OCI-LY1 (cell line): ENCODE data around the gene TLE7.
A peak's percentile ranks its signal among the peaks of the same experiment; 100 is the strongest.

ENCODE experiments used
- H2AFZ ChIP-seq: fragments of 200-600 bp; sonication (generic), shearing (Covaris generic); 2 replicates; pipeline ENCODE4 v1.6.0; 2014; ENCODE audit warnings: antibody characterized with exemption, mild to moderate bottlenecking, low read length
- H3F3A ChIP-seq: fragments of 200-600 bp; sonication (generic), shearing (Covaris generic); 2 replicates; pipeline ENCODE4 v1.6.0; 2014; ENCODE audit warnings: mild to moderate bottlenecking, antibody characterized with exemption, low read length, moderate library complexity; ENCODE audit not compliant: insufficient read depth
- H3K27ac ChIP-seq: fragments of 200-600 bp; sonication (generic); 2 replicates; pipeline ENCODE4 v1.5.1; 2014; ENCODE audit warnings: low read length, mixed run types, mild to moderate bottlenecking, low read depth; ENCODE audit not compliant: poor library complexity, severe bottlenecking
- H3K27me3 ChIP-seq: fragments of 200-600 bp; sonication (generic); 2 replicates; pipeline ENCODE4 v1.6.0; 2014; ENCODE audit warnings: antibody characterized with exemption, mild to moderate bottlenecking, low read length, moderate library complexity; ENCODE audit not compliant: insufficient read depth
- H3K36me3 ChIP-seq: fragments of 200-600 bp; sonication (generic); 2 replicates; pipeline ENCODE4 v1.6.1; 2014; ENCODE audit warnings: mild to moderate bottlenecking, antibody characterized with exemption, low read length, moderate library complexity, mixed read lengths; ENCODE audit not compliant: insufficient read depth
- H3K4me1 ChIP-seq: fragments of 200-600 bp; sonication (generic); 2 replicates; pipeline ENCODE4 v1.5.1; 2014; ENCODE audit warnings: mild to moderate bottlenecking, low read length, moderate library complexity; ENCODE audit not compliant: insufficient read depth, severe bottlenecking
- H3K4me2 ChIP-seq: fragments of 200-600 bp; sonication (generic), shearing (Covaris generic); 2 replicates; pipeline ENCODE4 v1.6.1; 2014; ENCODE audit warnings: low read length
- H3K4me3 ChIP-seq: fragments of 200-600 bp; sonication (generic); 2 replicates; pipeline ENCODE4 v1.5.1; 2014; ENCODE audit warnings: low read length, low read depth, mild to moderate bottlenecking, mixed read lengths; ENCODE audit not compliant: poor library complexity, severe bottlenecking
- H3K79me2 ChIP-seq: fragments of 200-600 bp; shearing (Covaris generic); 2 replicates; pipeline ENCODE4 v1.6.1; 2016; ENCODE audit warnings: mixed run types, low read length, mixed read lengths; ENCODE audit not compliant: insufficient read depth
- H3K9ac ChIP-seq: fragments of 200-600 bp; sonication (generic), shearing (Covaris generic); 2 replicates; pipeline ENCODE4 v1.6.1; 2014; ENCODE audit warnings: mild to moderate bottlenecking, low read length, mixed read lengths
- H3K9me2 ChIP-seq: fragments of 200-600 bp; sonication (generic), shearing (Covaris generic); 2 replicates; pipeline ENCODE4 v1.6.1; 2014; ENCODE audit warnings: low read depth, mild to moderate bottlenecking, low read length, mixed read lengths
- H3K9me3 ChIP-seq: fragments of 200-600 bp; shearing (Covaris generic); 2 replicates; pipeline ENCODE4 v1.6.1; 2014; ENCODE audit warnings: low read length, mixed read lengths
- H4K20me1 ChIP-seq: fragments of 200-600 bp; sonication (generic), shearing (Covaris generic); 2 replicates; pipeline ENCODE4 v1.6.0; 2016; ENCODE audit warnings: mild to moderate bottlenecking, low read length; ENCODE audit not compliant: insufficient read depth
- CTCF ChIP-seq: fragments of 200-600 bp; sonication (generic), shearing (Covaris generic); IDR thresholded peaks from 2 replicates; pipeline ENCODE4 v1.5.1; 2017; ENCODE audit warnings: mild to moderate bottlenecking, antibody characterized with exemption, low read length, moderate library complexity, mixed read lengths
- EZH2 ChIP-seq: fragments of 200-600 bp; sonication (generic), shearing (Covaris generic); IDR thresholded peaks from 2 replicates; pipeline ENCODE4 v1.8.0; 2017; ENCODE audit warnings: borderline replicate concordance, mixed run types, mild to moderate bottlenecking, antibody characterized with exemption, low read length, moderate library complexity, mixed read lengths

TLE7 gene

GRCh38 chr16:71479420-71479819 is 37.6 kb upstream of the TLE7 start:
- no peaks in the 10 kb centered on the region for H3K27me3 ChIP-seq
- no peak overlapping the region for H3K27ac ChIP-seq

GRCh38 chr16:71476457-71477124 is 34.7 kb upstream of the TLE7 start:
- Histone ChIP-seq H3K9me3 (no peaks in the 10 kb centered on the region), H3K27me3 (no peaks in the 10 kb centered on the region), H3K79me2 (no peaks in the 10 kb centered on the region), H2AFZ (no peak overlapping the region), H3K9ac (no peak overlapping the region), H4K20me1 (no peaks in the 10 kb centered on the region), H3F3A (no peaks in the 10 kb centered on the region), H3K27ac (no peak overlapping the region), H3K4me1 (no peaks in the 10 kb centered on the region), H3K9me2 (no peaks in the 10 kb centered on the region), H3K36me3 (peaks cover 16% of the 10 kb centered on the region; the same call in 1 of the 2 replicates), H3K4me2 (no peak overlapping the region), H3K4me3 (no peak overlapping the region)
- no peak for TF ChIP-seq CTCF
- TF ChIP-seq EZH2, result no peak

More at GRCh38 chr16:71479420-71479819, 37.6 kb upstream of the TLE7 start:
- H3K9me2 ChIP-seq, result no peaks in the 10 kb centered on the region
- no peak overlapping the region for H3K4me3 ChIP-seq
- no peaks in the 10 kb centered on the region for H3K9me3 ChIP-seq
- no peaks in the 10 kb centered on the region for H4K20me1 ChIP-seq
- H2AFZ ChIP-seq, result no peak overlapping the region
- H3K4me1 ChIP-seq, result peaks cover 6% of the 10 kb centered on the region
- H3K9ac ChIP-seq, result no peak overlapping the region
- H3K4me2 ChIP-seq, result no peak overlapping the region
- no peaks in the 10 kb centered on the region for H3K79me2 ChIP-seq
- TF ChIP-seq CTCF, result peak; percentile 51
- TF ChIP-seq EZH2, result no peak
- H3F3A ChIP-seq, result no peaks in the 10 kb centered on the region
- peaks cover 16% of the 10 kb centered on the region; the same call in 1 of the 2 replicates for H3K36me3 ChIP-seq

GRCh38 chr16:71474864-71475263 is 33.0 kb upstream of the TLE7 start:
- Histone ChIP-seq H3K27me3 (no peaks in the 10 kb centered on the region), H3K9me3 (no peaks in the 10 kb centered on the region), H3K79me2 (no peaks in the 10 kb centered on the region), H3K4me3 (no peak overlapping the region), H3K4me1 (no peaks in the 10 kb centered on the region), H3F3A (no peaks in the 10 kb centered on the region), H3K27ac (no peak overlapping the region), H3K36me3 (peaks cover 16% of the 10 kb centered on the region; the same call in 1 of the 2 replicates), H3K9me2 (no peaks in the 10 kb centered on the region), H2AFZ (no peak overlapping the region), H3K4me2 (no peak overlapping the region), H4K20me1 (no peaks in the 10 kb centered on the region), H3K9ac (no peak overlapping the region)
- no peak for TF ChIP-seq EZH2
- TF ChIP-seq CTCF, result no peak
